Hepatocyte (in vitro differentiated cells): ENCODE measurements around the gene OR1F1. TPM values are rescaled to one million over a fixed set of nuclear protein-coding genes. Genes with fewer than 3 reads are reported as not detected.

Source experiments
- DNase-seq: peaks from one replicate; pipeline ENCODE4 v3.0.0-alpha.2; 2016; ENCODE audit warnings: low spot score
- H2AFZ ChIP-seq: fragments of 200-600 bp; sonication (generic); 2 replicates; pipeline ENCODE4 v1.6.0; 2016; ENCODE audit warnings: antibody characterized with exemption, mild to moderate bottlenecking
- H3K27ac ChIP-seq: fragments of 200-600 bp; sonication (generic); 2 replicates; pipeline ENCODE4 v1.5.1; 2016; ENCODE audit warnings: mild to moderate bottlenecking
- H3K27me3 ChIP-seq: fragments of 200-600 bp; sonication (generic); 2 replicates; pipeline ENCODE4 v1.6.1; 2016
- H3K36me3 ChIP-seq: fragments of 200-600 bp; sonication (generic); replicated peaks from 2 replicates; pipeline ENCODE4 v1.5.1; 2016; ENCODE audit warnings: low read depth; ENCODE audit not compliant: insufficient read depth
- H3K4me1 ChIP-seq: fragments of 200-600 bp; sonication (generic); 2 replicates; pipeline ENCODE4 v1.5.1; 2016; ENCODE audit warnings: mild to moderate bottlenecking, moderate library complexity; ENCODE audit not compliant: insufficient read depth
- H3K4me2 ChIP-seq: fragments of 200-600 bp; sonication (generic); 2 replicates; pipeline ENCODE4 v1.6.0; 2016
- H3K4me3 ChIP-seq: fragments of 200-600 bp; sonication (generic); 2 replicates; pipeline ENCODE4 v1.5.1; 2016; ENCODE audit warnings: mild to moderate bottlenecking
- H3K79me2 ChIP-seq: fragments of 200-600 bp; sonication (generic); 2 replicates; pipeline ENCODE4 v1.6.0; 2017; ENCODE audit warnings: mild to moderate bottlenecking
- H3K9me2 ChIP-seq: fragments of 200-600 bp; sonication (generic); replicated peaks from 2 replicates; pipeline ENCODE4 v1.6.0; 2017; ENCODE audit warnings: mild to moderate bottlenecking; ENCODE audit not compliant: insufficient read depth
- H3K9me3 ChIP-seq: fragments of 200-600 bp; sonication (generic); 2 replicates; pipeline ENCODE4 v1.5.1; 2016; ENCODE audit warnings: low read depth, mild to moderate bottlenecking
- H4K20me1 ChIP-seq: fragments of 200-600 bp; sonication (generic); 2 replicates; pipeline ENCODE4 v1.6.0; 2016; ENCODE audit warnings: mild to moderate bottlenecking; ENCODE audit not compliant: insufficient read depth, poor library complexity, severe bottlenecking
- EZH2 ChIP-seq: fragments of 200-600 bp; sonication (generic); IDR thresholded peaks from 2 replicates; pipeline ENCODE4 v1.6.1; 2016; ENCODE audit warnings: antibody characterized with exemption, mild to moderate bottlenecking, borderline replicate concordance
- EZH2phosphoT487 ChIP-seq: fragments of 200-600 bp; sonication (generic); IDR thresholded peaks from one replicate; pipeline ENCODE4 v1.6.1; 2018; ENCODE audit warnings: antibody characterized with exemption, mild to moderate bottlenecking, low read depth, moderate library complexity; ENCODE audit not compliant: unreplicated experiment, severe bottlenecking
- WGBS: methylation state at CpG from one replicate; pipeline ENCODE4 v1.1.6; 2016; ENCODE audit warnings: low lambda C conversion rate; ENCODE audit errors: missing lambda C conversion rate; 5-methylcytosine and 5-hydroxymethylcytosine counted together
- polyA plus RNA-seq: library from polyadenylated mRNA; unstranded; fragments of >200 nt; fragmentation: Nextera tagmentation; extraction: Ambion mirVana; gene quantifications from 2 replicates; pipeline ENCODE4 v1.2.1, GENCODE V29; 2016
- total RNA-seq: library from RNA; depleted of rRNA; stranded (reverse); fragments of >200 nt; gene quantifications from 2 replicates; pipeline ENCODE4 v1.2.3, GENCODE V29; 2014
- TF ChIP-seq, protein P1 (sequence below): fragments of 200-600 bp; sonication (generic); IDR thresholded peaks from 2 replicates; pipeline ENCODE4 v1.5.1; 2016; ENCODE audit warnings: antibody characterized with exemption, mild to moderate bottlenecking; ENCODE audit not compliant: poor library complexity

Gene OR1F1
- total and polyA plus RNA-seq, 2 experiments from 2014 or later: not detected

DNA sequence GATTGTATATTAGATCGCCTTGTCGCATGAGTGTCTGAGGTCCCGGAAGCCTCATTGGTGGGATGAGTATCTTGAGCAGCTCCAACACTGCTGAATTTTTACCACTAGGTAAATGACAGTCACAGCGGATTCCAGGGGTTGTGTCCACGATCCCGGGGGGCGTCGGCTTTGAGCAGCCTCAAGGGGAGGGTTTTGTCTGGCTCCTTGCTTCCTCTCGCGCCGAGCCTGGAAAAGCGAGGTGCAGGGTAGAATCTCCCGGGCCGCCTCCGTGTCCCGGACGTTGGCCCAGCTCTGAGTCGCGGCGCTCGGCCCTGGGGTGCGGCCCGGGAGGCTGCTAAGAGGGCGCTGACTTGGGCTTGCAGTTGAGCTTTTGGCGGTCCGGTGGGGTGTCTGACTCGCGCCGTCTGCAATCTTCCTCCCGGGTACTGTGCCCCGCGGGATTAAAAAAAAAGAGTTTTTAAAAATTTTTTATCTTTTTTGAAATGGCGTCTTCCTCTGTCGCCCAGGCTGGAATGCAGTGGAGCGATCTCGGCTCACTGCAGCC lies 4.5 kb downstream of the OR1F1 start:
- Histone ChIP-seq H3K79me2 (no peaks in the 10 kb centered on the region), H4K20me1 (no peaks in the 10 kb centered on the region), H3K4me1 (peaks cover 12% of the 10 kb centered on the region), H3K36me3 (no peaks in the 10 kb centered on the region), H3K4me3 (no peak overlapping the region), H3K9me2 (no peaks in the 10 kb centered on the region), H2AFZ (no peak overlapping the region), H3K27ac (no peak overlapping the region), H3K27me3 (peaks cover 59% of the 10 kb centered on the region), H3K4me2 (no peak overlapping the region), H3K9me3 (no peaks in the 10 kb centered on the region)
- TF ChIP-seq EZH2phosphoT487 (no peak), EZH2 (no peak)
- TF ChIP-seq, protein P1, sequence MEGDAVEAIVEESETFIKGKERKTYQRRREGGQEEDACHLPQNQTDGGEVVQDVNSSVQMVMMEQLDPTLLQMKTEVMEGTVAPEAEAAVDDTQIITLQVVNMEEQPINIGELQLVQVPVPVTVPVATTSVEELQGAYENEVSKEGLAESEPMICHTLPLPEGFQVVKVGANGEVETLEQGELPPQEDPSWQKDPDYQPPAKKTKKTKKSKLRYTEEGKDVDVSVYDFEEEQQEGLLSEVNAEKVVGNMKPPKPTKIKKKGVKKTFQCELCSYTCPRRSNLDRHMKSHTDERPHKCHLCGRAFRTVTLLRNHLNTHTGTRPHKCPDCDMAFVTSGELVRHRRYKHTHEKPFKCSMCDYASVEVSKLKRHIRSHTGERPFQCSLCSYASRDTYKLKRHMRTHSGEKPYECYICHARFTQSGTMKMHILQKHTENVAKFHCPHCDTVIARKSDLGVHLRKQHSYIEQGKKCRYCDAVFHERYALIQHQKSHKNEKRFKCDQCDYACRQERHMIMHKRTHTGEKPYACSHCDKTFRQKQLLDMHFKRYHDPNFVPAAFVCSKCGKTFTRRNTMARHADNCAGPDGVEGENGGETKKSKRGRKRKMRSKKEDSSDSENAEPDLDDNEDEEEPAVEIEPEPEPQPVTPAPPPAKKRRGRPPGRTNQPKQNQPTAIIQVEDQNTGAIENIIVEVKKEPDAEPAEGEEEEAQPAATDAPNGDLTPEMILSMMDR: no peak
- no peak for DNase-seq
- whole genome bisulfite sequencing: 93% methylated on average over 35 of the region's 36 CpGs

DNA sequence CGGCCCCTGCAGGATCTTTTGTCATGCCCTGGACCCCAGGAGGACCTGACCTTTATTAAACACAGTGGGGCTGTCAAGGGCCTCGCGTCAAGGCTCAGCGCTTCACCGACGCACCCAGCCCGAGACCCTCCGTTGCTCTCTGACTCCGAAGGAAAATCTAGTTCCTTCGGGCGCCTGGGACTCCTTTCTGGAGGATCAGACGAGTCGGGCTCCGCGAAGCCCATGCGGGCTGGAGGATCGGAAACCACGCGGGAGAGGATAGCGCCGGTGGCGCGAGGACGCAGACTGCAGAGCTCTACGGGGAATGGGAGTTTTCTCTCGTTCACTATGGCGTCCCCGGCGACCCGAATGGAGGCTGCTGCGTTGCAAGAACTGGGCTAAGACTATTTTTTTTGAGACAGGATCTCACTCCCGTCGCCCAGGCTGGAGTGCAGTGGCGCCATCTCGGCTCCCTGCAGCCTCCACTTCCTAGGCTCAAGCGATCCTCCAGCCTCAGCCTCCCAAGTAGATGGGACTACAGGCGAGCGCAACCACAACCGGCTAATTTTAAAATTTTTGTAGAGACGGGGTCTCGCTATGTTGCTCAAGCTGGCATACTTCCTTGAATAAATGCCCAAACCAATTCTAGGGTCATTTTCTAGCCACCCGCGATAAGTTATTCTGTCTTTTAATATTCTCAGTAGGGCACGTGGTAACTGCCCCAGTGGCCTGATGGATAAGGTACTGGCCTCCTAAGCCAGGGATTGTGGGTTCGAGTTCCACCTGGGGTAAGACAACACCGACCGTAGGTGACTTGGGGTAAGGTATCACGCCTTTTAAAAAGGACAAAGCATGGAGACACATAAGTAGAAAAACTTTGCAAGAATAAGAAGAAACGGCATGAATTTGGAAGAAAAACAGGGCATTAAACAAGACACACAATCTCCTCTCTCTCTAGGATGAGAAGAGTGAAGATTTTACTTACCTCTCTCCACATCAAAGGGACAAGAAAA lies 5.5 kb downstream of the OR1F1 start:
- no peak overlapping the region for H3K4me3 ChIP-seq
- no peaks in the 10 kb centered on the region for H4K20me1 ChIP-seq
- H2AFZ ChIP-seq: no peak overlapping the region
- TF ChIP-seq, protein P1: no peak
- no peak for TF ChIP-seq EZH2phosphoT487
- TF ChIP-seq EZH2: no peak
- no peak overlapping the region for H3K4me2 ChIP-seq
- peaks cover 54% of the 10 kb centered on the region for H3K27me3 ChIP-seq
- H3K4me1 ChIP-seq: peaks cover 12% of the 10 kb centered on the region
- no peak overlapping the region for H3K27ac ChIP-seq
- WGBS: 94% methylated on average over 48 of the region's 49 CpGs
- H3K79me2 ChIP-seq: no peaks in the 10 kb centered on the region
- no peaks in the 10 kb centered on the region for H3K9me2 ChIP-seq
- no peak for DNase-seq
- no peaks in the 10 kb centered on the region for H3K36me3 ChIP-seq
- H3K9me3 ChIP-seq: no peaks in the 10 kb centered on the region

GRCh38 chr16:3194792-3195191 lies 6.8 kb downstream of the OR1F1 start:
- Histone ChIP-seq H3K9me2 (no peaks in the 10 kb centered on the region), H4K20me1 (no peaks in the 10 kb centered on the region), H3K4me2 (no peak overlapping the region), H3K27me3 (peaks cover 41% of the 10 kb centered on the region), H3K4me1 (peaks cover 5% of the 10 kb centered on the region), H3K9me3 (no peaks in the 10 kb centered on the region), H3K79me2 (no peaks in the 10 kb centered on the region), H3K4me3 (no peak overlapping the region), H3K36me3 (no peaks in the 10 kb centered on the region), H3K27ac (no peak overlapping the region), H2AFZ (no peak overlapping the region)
- TF ChIP-seq EZH2phosphoT487 (no peak), EZH2 (no peak)
- TF ChIP-seq, protein P1: no peak
- 92% methylated on average over 20 of the region's 20 CpGs for WGBS
- no peak for DNase-seq
